Lower leg skin (tissue), 4 donors: Measurements from ENCODE around the gene GPS2. TPM values are rescaled to one million over a fixed set of nuclear protein-coding genes. Genes with fewer than 3 reads are reported as not detected.

ENCODE experiments used
- DNase-seq, 2 donors: peaks; one replicate each; pipeline ENCODE4 v3.0.0-alpha.2; 2019; ENCODE audit warnings: low spot score in 2 of 2
- H3K4me3 ChIP-seq: fragments of 200-600 bp; sonication (generic); 2 replicates; pipeline ENCODE4 v1.5.1; 2017; ENCODE audit warnings: mild to moderate bottlenecking, low read depth; ENCODE audit not compliant: poor library complexity, severe bottlenecking
- CTCF ChIP-seq, 3 donors: fragments of 450-650 bp; IDR thresholded peaks; one replicate each; pipeline ENCODE4 v1.5.1; 2016; ENCODE audit warnings: antibody characterized with exemption in 3 of 3, mild to moderate bottlenecking in 3 of 3, moderate library complexity in 2 of 3
- POLR2A ChIP-seq, 2 donors: fragments of 450-650 bp; IDR thresholded peaks; one replicate each; pipeline ENCODE4 v1.6.1; 2016 to 2017; ENCODE audit warnings: antibody characterized with exemption in 2 of 2, mild to moderate bottlenecking in 1 of 2, moderate library complexity in 1 of 2
- WGBS, 2 donors: methylation state at CpG; one replicate each; pipeline ENCODE4 v1.1.5; 2018; 5-methylcytosine and 5-hydroxymethylcytosine counted together
- intact Hi-C: fragments of 100-400 bp; cut with DNase I; formaldehyde crosslinking; loops from one replicate; pipeline ENCODE4 v1.15.0; 2023; ENCODE audit warnings: low total_unique reads
- total RNA-seq, 4 donors: library from RNA; depleted of rRNA; stranded (reverse); fragments of >200 nt; gene quantifications; one replicate each; pipeline ENCODE4 v1.1.0, GENCODE V29; 2016

GPS2 gene
- total RNA-seq, 4 donors from 2014 or later, result 48.8 to 93.6 (median 79.3) TPM

DNA sequence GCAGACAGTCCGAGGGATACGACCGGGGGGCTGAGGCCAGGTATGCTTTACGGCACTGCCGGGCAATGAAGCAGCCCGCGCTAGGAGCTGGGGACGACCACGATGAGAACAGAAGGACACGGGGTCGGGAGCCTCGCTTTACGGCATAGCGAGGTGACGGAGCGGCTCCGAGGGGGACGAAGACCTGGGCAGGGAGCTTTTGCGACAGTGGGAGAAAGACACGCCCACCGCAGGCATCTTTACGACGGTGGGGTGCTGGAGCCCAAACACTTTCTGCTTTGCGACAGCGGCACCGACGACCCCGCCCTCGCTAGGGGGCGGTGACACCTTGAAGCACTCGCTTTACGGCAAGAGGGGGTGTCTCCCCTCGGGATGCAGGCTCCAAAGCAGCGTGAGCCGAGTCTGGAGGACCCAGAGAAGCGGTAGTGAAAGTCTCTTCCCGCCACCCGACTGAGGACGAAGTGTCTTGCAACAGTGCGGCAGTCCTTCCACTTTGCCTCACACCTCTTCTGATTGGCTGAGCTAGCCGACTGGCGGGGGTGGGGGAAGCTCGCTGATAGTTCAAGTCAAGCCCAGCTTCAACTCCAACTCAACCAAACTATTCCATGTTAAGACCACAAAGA is 14.3 kb upstream of the GPS2 start:
- WGBS, 2 donors, result 0 to 2% methylated on average over 10 to 19 of the region's 43 CpGs
- peak; percentile 98 to 100 for DNase-seq
- H3K4me3 ChIP-seq, result peak overlapping the region; percentile 66
- intact Hi-C loops, result loop anchor here (2.0 kb wide), 1 partner anchor 73 kb away; no protein-coding TSS in a partner anchor
- TF ChIP-seq CTCF (IDR thresholded peaks at IDR 0.05) (no peak), POLR2A (IDR thresholded peaks at IDR 0.05) (peak in 1 of 2 donors; percentile 61)

DNA sequence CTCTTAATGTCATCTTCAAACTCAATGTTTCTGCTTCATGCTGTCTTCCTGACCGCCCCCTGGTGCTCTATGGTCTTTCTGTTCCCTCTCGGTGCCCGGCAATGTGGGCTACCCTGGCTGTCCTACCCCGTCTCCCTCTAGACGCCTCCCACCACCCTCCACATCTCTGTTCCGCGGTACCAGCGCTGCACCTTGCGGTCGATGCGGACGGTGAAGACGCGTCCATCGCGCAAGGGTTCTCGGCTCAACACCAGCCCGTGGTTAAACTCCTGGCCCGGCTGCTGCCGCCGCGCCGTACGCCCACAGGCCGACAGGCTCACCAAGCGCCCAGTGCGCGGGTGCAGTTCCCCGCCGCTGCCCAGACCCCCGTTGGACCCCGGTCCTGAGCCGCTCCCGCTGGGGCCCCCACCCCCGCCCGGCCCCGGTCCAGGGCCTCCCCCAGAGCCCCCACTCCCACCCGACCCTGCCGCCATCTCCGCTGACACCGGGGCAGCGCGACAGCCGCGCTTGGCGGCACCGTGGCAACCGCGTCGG is 13.7 kb upstream of the GPS2 start, which contains the start of gene NEURL4:
NEURL4 (minus strand) TSS at position 496 of the 534 bp plus-strand sequence; CDS start at position 473, 23 bp downstream.
- 0 to 1% methylated on average over 17 to 38 of the region's 50 CpGs for WGBS, 2 donors
- H3K4me3 ChIP-seq, result peak within 1 kb of the TSS; percentile 66
- TF ChIP-seq POLR2A (IDR thresholded peaks at IDR 0.05), result no peak
- TF ChIP-seq CTCF (IDR thresholded peaks at IDR 0.05), result no peak
- no peak for DNase-seq
- intact Hi-C loops, result loop anchor here (2.0 kb wide), 1 partner anchor 74 kb away; no protein-coding TSS in a partner anchor

DNA sequence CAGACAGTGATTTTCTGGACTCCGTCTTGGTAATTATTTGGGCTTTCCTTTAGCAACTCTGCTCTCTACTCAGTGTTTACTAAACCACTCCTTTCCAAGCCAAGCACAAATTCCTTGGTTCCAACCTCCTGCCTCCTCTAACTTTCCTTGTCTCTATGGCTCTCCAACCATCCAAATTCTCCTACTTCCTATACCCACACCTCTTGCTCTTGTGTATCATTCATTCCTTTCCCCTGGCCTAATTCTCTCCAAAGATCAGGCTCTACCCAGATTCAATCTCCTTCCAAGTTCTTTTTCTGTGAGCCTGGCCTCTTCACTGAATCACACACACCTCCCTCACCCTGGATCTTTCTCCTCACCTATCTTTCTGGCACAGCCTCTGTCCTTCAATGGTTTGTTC is 12.8 kb upstream of the GPS2 start:
- 64 to 73% methylated on average over 1 of the region's 1 CpG for WGBS, 2 donors
- TF ChIP-seq CTCF (IDR thresholded peaks at IDR 0.05) (no peak), POLR2A (IDR thresholded peaks at IDR 0.05) (no peak)
- intact Hi-C loops, result loop anchor here (2.0 kb wide), 1 partner anchor 75 kb away; no protein-coding TSS in a partner anchor

DNA sequence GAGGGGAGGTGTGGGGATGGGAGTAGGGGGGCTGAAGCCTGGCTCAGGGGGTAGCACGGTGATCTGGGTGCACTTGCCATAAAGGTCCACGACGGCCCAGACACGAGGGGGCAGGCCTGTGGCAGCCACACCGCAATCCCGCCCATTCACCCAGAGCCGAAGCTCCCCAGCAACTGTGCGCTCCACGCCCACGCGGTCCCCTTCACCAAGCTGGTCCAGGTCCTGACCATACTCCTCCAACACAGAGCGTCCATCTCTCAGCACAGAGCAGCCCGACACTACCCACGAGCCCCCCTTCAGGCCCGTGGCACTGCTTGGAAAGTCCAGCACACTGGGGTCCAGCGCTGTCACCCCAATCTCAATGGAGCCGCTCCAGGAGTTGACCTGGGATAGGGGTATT is 12.3 kb upstream of the GPS2 start:
- TF ChIP-seq POLR2A (IDR thresholded peaks at IDR 0.05), result no peak
- no peak for TF ChIP-seq CTCF (IDR thresholded peaks at IDR 0.05)
- no peak for DNase-seq
- no peak overlapping the region for H3K4me3 ChIP-seq
- 79 to 84% methylated on average over 17 of the region's 17 CpGs for WGBS, 2 donors
- intact Hi-C loops, result no loop called here

More for the DNA sequence above, 12.8 kb upstream of the GPS2 start:
- H3K4me3 ChIP-seq, result no peak overlapping the region
- no peak for DNase-seq

DNA sequence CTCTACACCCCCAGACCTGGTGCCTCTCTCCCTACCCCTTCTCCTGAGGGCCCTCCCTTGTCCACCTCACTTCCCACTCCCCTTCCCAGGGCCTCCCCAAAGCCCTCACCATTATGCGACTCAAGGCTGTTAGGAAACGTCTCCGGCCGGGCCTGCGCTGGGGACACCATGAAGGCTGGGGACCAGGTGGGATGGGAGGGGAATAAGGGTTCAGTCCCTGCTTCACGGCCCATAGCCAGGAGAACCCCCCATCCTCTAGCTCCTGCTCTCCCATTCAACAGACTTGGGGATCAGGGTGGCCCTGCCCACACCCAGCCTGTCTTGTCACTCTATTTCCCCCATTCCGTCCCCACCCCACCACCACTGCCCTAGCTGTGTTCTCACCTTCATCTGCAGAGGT is 11.9 kb upstream of the GPS2 start:
- H3K4me3 ChIP-seq, result no peak overlapping the region
- intact Hi-C loops, result no loop called here
- DNase-seq, result no peak
- TF ChIP-seq POLR2A (IDR thresholded peaks at IDR 0.05), result no peak
- TF ChIP-seq CTCF (IDR thresholded peaks at IDR 0.05), result no peak
- WGBS, 2 donors, result 85 to 93% methylated on average over 7 of the region's 7 CpGs
